ENCODE results near the gene SYNE1. TPM values are rescaled to one million over a fixed set of nuclear protein-coding genes. Genes with fewer than 3 reads are reported as not detected.

The SYNE1 gene
- total RNA-seq, 1 experiment from 2014 or later: 6.5 TPM

GRCh38 chr6:152096863-152097496 lies 540.2 kb downstream of the SYNE1 start:
- H3K27ac Mint-ChIP-seq: no peak overlapping the region
- ChIA-PET CTCF (interaction anchor here (0.7 to 1.2 kb wide), 2 partner anchors 18 to 20 kb away, joined by 3 to 8 read pairs; no protein-coding TSS in a partner anchor), POLR2A (no interaction called here)
- DNase-seq (ENCODE audit: low spot score) (no peak), ATAC-seq (no peak)
- H3K4me3 Mint-ChIP-seq: no peak overlapping the region
- TF ChIP-seq ZSCAN18 (CRISPR knock-in tag; IDR thresholded peaks at IDR 0.05): no peak
- TF ChIP-seq PRDM15 (CRISPR knock-in tag; IDR thresholded peaks at IDR 0.05): no peak
- TF ChIP-seq MAX (CRISPR knock-in tag; IDR thresholded peaks at IDR 0.05): no peak
- TF ChIP-seq ZNF138 (CRISPR knock-in tag; conservative IDR thresholded peaks at IDR 0.05): no peak
- H3K27me3 Mint-ChIP-seq (ENCODE audit: low read depth): no peaks in the 10 kb centered on the region
- peaks cover 18% of the 10 kb centered on the region for H3K4me1 Mint-ChIP-seq
- H3K36me3 Mint-ChIP-seq: no peaks in the 10 kb centered on the region
- H3K9me3 Mint-ChIP-seq: no peaks in the 10 kb centered on the region

- no peak overlapping the region for H3K4me3 Mint-ChIP-seq
- no peak overlapping the region for H3K27ac Mint-ChIP-seq
- no peaks in the 10 kb centered on the region for H3K36me3 Mint-ChIP-seq
- H3K9me3 Mint-ChIP-seq: no peaks in the 10 kb centered on the region
- H3K27me3 Mint-ChIP-seq (ENCODE audit: low read depth): no peaks in the 10 kb centered on the region
- ChIA-PET POLR2A (no interaction called here), CTCF (interaction anchor here (1.1 to 1.6 kb wide), 2 partner anchors 16 to 29 kb away, joined by 4 read pairs; no protein-coding TSS in a partner anchor)
- H3K4me1 Mint-ChIP-seq: peaks cover 20% of the 10 kb centered on the region
- DNase-seq (ENCODE audit: low spot score) (no peak), ATAC-seq (no peak)
- TF ChIP-seq ZNF317 (CRISPR knock-in tag; IDR thresholded peaks at IDR 0.05; ENCODE audit: borderline replicate concordance, low read depth) (no peak), CDX4 (CRISPR knock-in tag; IDR thresholded peaks at IDR 0.05; ENCODE audit: borderline replicate concordance) (no peak), E2F4 (CRISPR knock-in tag; IDR thresholded peaks at IDR 0.05; ENCODE audit: borderline replicate concordance, low read depth) (no peak), KAT7 (CRISPR knock-in tag; IDR thresholded peaks at IDR 0.05; ENCODE audit: borderline replicate concordance) (no peak), NFYB (CRISPR knock-in tag; conservative IDR thresholded peaks at IDR 0.05; ENCODE audit: low read depth) (no peak), ARID4B (CRISPR knock-in tag; IDR thresholded peaks at IDR 0.05; ENCODE audit: borderline replicate concordance) (no peak), SP1 (CRISPR knock-in tag; conservative IDR thresholded peaks at IDR 0.05) (no peak), ATF2 (CRISPR knock-in tag; IDR thresholded peaks at IDR 0.05; ENCODE audit: borderline replicate concordance, low read depth) (no peak), USF2 (CRISPR knock-in tag; IDR thresholded peaks at IDR 0.05) (no peak)
Measured at GRCh38 chr6:152094992-152095592, 542.1 kb downstream of the SYNE1 start.

Measured in WTC11 (cell line).